Natural killer cell (primary cell): Measurements from ENCODE around the gene ALK. TPM values are rescaled to one million over a fixed set of nuclear protein-coding genes. Genes with fewer than 3 reads are reported as not detected.

ENCODE experiments used
- ATAC-seq, 3 donors: fragments of 150-1000 bp in 2 of 3; fragments of 200-7000 bp in 1 of 3; cut with Tn5 transposase; 1 replicate in 1 of 3; 2 replicates in 2 of 3; pipeline ENCODE4 v1.10.0; 2021; ENCODE audit warnings: mild to moderate bottlenecking in 2 of 3, moderate library complexity in 2 of 3
- DNase-seq, 2 donors: peaks; one replicate each; pipeline versions ENCODE4 v3.0.0 to v3.0.0-alpha.2; 2013 to 2021; ENCODE audit warnings: mixed read lengths in 1 of 2
- H3K27ac ChIP-seq: one replicate; pipeline ENCODE4 v1.5.1; 2013; ENCODE audit warnings: mild to moderate bottlenecking, low read length
- H3K27me3 ChIP-seq: one replicate; pipeline ENCODE4 v1.6.1; 2013; ENCODE audit warnings: low read length; ENCODE audit not compliant: control insufficient read depth, insufficient read depth
- H3K36me3 ChIP-seq: one replicate; pipeline ENCODE4 v1.6.1; 2013; ENCODE audit warnings: low read length; ENCODE audit not compliant: control insufficient read depth, insufficient read depth
- H3K4me1 ChIP-seq: one replicate; pipeline ENCODE4 v1.6.1; 2013; ENCODE audit warnings: low read length; ENCODE audit not compliant: control insufficient read depth, insufficient read depth
- H3K4me3 ChIP-seq: one replicate; pipeline ENCODE4 v1.5.1; 2013; ENCODE audit warnings: low read length
- H3K9me3 ChIP-seq: one replicate; pipeline ENCODE4 v1.6.1; 2013; ENCODE audit warnings: low read length; ENCODE audit not compliant: control insufficient read depth, insufficient read depth
- H3K27ac Mint-ChIP-seq, 2 donors: one replicate each; pipeline ENCODE4 v1.8.0; 2022; ENCODE audit warnings: mild to moderate bottlenecking in 2 of 2, mixed read lengths in 2 of 2, moderate library complexity in 1 of 2
- H3K27me3 Mint-ChIP-seq, 2 donors: one replicate each; pipeline ENCODE4 v1.8.0; 2022; ENCODE audit warnings: low read depth in 2 of 2, mixed read lengths in 2 of 2
- H3K36me3 Mint-ChIP-seq: one replicate; pipeline ENCODE4 v1.8.0; 2022; ENCODE audit warnings: mixed read lengths
- H3K4me1 Mint-ChIP-seq, 2 donors: one replicate each; pipeline ENCODE4 v1.8.0; 2022; ENCODE audit warnings: mixed read lengths in 2 of 2
- H3K4me3 Mint-ChIP-seq: one replicate; pipeline ENCODE4 v1.8.0; 2022; ENCODE audit warnings: mild to moderate bottlenecking, moderate library complexity, mixed read lengths
- H3K9me3 Mint-ChIP-seq, 2 donors: one replicate each; pipeline ENCODE4 v1.8.0; 2022; ENCODE audit warnings: mixed read lengths in 2 of 2
- WGBS: methylation state at CpG from one replicate; pipeline ENCODE4 v1.1.7; 2013; ENCODE audit warnings: missing lambda C conversion rate; ENCODE audit not compliant: insufficient coverage; 5-methylcytosine and 5-hydroxymethylcytosine counted together
- intact Hi-C: fragments of 100-400 bp; cut with micrococcal nuclease; formaldehyde crosslinking; loops from one replicate; pipeline ENCODE4 v1.14.2; 2022
- total RNA-seq, 4 donors: library from RNA; stranded (reverse); fragments of 120-200 nt in 1 of 4; gene quantifications; one replicate each; pipeline versions ENCODE4 v1.2.3 to v1.2.4, GENCODE V29; 2013 to 2022
- TF ChIP-seq, protein P1 (sequence below): fragments of 200-600 bp; IDR thresholded peaks from one replicate; pipeline ENCODE4 v1.8.0; 2022; ENCODE audit warnings: antibody characterized with exemption

Gene ALK
- total RNA-seq, 3 donors from 2014 or later (not counting 1 experiment from before 2014, with no cell fraction given), result not detected

DNA sequence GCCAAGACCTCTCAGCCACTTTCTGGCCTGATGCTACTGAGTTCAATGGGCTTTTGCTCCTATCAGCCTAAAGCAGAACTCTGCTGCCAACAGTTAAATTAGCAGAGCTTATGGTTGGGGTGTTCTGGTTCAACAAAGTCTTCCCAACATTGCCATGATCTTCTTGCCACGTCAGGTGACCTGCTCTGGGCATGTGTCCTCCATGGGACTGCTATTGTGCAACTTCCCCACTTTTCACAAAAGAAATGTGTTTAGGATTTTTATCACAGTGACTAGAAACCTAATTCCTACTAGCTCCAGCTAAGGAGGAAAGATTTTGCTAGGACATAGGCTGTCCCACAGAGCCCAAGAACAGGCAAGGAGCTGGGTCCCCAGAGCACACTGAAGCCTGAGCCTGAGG is 56.4 kb downstream of the ALK start:
- TF ChIP-seq, protein P1, sequence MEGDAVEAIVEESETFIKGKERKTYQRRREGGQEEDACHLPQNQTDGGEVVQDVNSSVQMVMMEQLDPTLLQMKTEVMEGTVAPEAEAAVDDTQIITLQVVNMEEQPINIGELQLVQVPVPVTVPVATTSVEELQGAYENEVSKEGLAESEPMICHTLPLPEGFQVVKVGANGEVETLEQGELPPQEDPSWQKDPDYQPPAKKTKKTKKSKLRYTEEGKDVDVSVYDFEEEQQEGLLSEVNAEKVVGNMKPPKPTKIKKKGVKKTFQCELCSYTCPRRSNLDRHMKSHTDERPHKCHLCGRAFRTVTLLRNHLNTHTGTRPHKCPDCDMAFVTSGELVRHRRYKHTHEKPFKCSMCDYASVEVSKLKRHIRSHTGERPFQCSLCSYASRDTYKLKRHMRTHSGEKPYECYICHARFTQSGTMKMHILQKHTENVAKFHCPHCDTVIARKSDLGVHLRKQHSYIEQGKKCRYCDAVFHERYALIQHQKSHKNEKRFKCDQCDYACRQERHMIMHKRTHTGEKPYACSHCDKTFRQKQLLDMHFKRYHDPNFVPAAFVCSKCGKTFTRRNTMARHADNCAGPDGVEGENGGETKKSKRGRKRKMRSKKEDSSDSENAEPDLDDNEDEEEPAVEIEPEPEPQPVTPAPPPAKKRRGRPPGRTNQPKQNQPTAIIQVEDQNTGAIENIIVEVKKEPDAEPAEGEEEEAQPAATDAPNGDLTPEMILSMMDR, result no peak
- peaks cover 0 to 2% of the 10 kb centered on the region in 2 donors for H3K9me3 Mint-ChIP-seq
- H3K4me3 Mint-ChIP-seq, result no peak overlapping the region
- ATAC-seq, result no peak
- WGBS, result 27% methylated on average over 1 of the region's 1 CpG
- H3K27me3 Mint-ChIP-seq, result peaks cover 32 to 43% of the 10 kb centered on the region in 2 donors
- intact Hi-C loops, result no loop called here
- no peak for DNase-seq
- no peak overlapping the region for H3K4me3 ChIP-seq
- H3K36me3 ChIP-seq, result no peaks in the 10 kb centered on the region
- no peak overlapping the region for H3K27ac ChIP-seq
- peaks cover 4% of the 10 kb centered on the region for H3K27me3 ChIP-seq
- H3K36me3 Mint-ChIP-seq, result no peaks in the 10 kb centered on the region
- no peaks in the 10 kb centered on the region for H3K9me3 ChIP-seq
- no peaks in the 10 kb centered on the region for H3K4me1 ChIP-seq
- H3K27ac Mint-ChIP-seq, result no peak overlapping the region
- H3K4me1 Mint-ChIP-seq, result no peaks in the 10 kb centered on the region

DNA sequence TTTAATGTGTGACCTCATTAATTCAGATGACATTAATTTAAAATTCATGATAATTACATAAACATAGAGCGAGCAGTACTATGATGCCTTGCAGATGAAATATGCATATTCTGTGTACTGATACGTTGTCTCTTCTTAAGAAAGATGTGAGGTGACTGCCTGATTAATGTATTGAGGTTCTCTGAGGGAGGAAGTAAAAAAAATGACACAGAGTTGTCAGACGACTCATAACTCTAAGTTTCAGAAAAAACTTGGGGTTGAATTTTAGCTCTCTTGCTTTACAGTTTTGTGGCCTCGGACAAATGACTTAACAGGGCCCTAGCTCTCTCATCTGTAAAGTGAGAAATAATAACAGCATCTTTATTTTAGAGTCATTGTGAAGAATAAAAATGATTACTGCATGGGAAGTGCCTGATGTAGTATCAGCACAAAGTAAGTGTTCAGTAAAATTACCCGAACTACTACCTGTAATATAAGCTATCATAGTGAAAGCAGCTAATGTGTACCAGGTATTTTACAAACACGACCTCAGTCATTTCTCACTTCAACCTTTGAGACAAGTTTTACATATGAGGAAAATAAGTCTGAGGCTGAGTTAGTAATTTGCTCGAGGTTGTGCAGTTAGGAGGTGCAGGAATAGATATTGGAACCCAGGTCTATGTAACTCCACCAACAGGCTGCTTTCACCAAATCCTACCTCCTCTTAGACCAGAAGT is 65.3 kb downstream of the ALK start:
- Mint-ChIP-seq H3K27me3 (peaks cover 22 to 29% of the 10 kb centered on the region in 2 donors), H3K9me3 (peaks cover 5 to 9% of the 10 kb centered on the region in 2 donors), H3K4me1 (no peaks in the 10 kb centered on the region), H3K4me3 (no peak overlapping the region), H3K36me3 (no peaks in the 10 kb centered on the region), H3K27ac (no peak overlapping the region)
- Histone ChIP-seq H3K4me1 (no peaks in the 10 kb centered on the region), H3K27me3 (peaks cover 2% of the 10 kb centered on the region), H3K27ac (no peak overlapping the region), H3K36me3 (no peaks in the 10 kb centered on the region), H3K4me3 (no peak overlapping the region), H3K9me3 (no peaks in the 10 kb centered on the region)
- TF ChIP-seq, protein P1, result no peak
- intact Hi-C loops, result no loop called here
- ATAC-seq, result no peak
- no peak for DNase-seq
- 72% methylated on average over 4 of the region's 7 CpGs for WGBS

DNA sequence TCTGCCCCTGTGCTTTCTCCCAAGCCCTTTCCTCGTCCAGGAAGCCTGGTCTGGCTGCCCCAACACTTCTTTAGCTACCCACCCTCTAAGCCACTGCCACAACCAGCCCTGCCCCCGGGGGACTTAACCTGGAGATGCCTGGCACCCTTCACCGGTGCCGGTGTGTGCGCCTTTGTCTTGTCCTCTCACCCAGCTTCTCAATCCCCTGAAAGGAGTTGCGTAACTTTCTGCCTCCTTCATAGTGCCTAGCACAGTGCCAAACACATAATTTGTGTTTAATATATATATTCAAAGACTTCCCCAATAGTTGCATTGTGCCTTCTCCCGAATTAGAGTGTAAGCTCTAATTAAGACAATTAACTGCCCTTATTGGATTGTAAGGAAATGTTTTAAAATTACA is 70.6 kb downstream of the ALK start:
- WGBS, result 93% methylated on average over 5 of the region's 7 CpGs

More for the DNA sequence above, 70.6 kb downstream of the ALK start:
- H3K27ac Mint-ChIP-seq, result no peak overlapping the region
- no peaks in the 10 kb centered on the region for H3K9me3 ChIP-seq
- no peak overlapping the region for H3K4me3 ChIP-seq
- H3K9me3 Mint-ChIP-seq, result peaks cover 3 to 5% of the 10 kb centered on the region in 2 donors
- ATAC-seq (no peak), DNase-seq (no peak)
- H3K4me1 ChIP-seq, result no peaks in the 10 kb centered on the region
- H3K27me3 ChIP-seq, result no peaks in the 10 kb centered on the region
- no peaks in the 10 kb centered on the region for H3K4me1 Mint-ChIP-seq
- intact Hi-C loops, result no loop called here
- no peaks in the 10 kb centered on the region for H3K36me3 ChIP-seq
- TF ChIP-seq, protein P1, result no peak
- no peak overlapping the region for H3K27ac ChIP-seq
- no peak overlapping the region for H3K4me3 Mint-ChIP-seq
- no peaks in the 10 kb centered on the region for H3K36me3 Mint-ChIP-seq
- peaks cover 6 to 7% of the 10 kb centered on the region in 2 donors for H3K27me3 Mint-ChIP-seq
